GM18505 (cell line): ENCODE measurements around the gene TMIE.
"Not testable (repeated sequence)": the region's sequence is repeated elsewhere in the genome, so short reads cannot be mapped to it uniquely, and the experiment has no call there.

ENCODE experiments used
- ATAC-seq: cut with Tn5 transposase; IDR thresholded peaks from one replicate; pipeline ENCODE4 v1.9.1; 2021; ENCODE audit not compliant: unreplicated experiment
- POLR2A ChIP-seq: IDR thresholded peaks from 4 replicates; pipeline ENCODE4 v1.6.1; 2011; ENCODE audit warnings: borderline replicate concordance; ENCODE audit not compliant: insufficient read depth, insufficient read length; ENCODE audit errors: extremely low read depth

The TMIE gene

DNA sequence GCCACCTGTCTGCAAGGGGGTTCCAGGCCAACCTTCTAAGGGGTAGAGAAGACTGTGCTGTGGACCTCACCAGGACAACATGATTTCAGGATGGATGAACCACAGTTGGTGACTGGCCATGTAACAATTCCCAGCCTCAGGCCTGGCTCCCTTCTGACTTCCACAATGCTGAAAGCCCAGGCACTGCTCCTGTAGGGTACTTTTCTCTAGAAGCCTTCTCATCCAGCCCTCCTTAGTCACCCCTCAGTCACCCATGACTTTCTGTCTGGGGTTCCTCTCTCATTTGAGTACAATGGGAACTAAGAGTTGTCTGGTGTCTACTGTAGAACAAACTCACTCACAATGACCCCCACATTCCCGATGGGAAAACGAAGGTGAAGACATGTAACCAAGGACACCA, 16.3 kb upstream of the TMIE start:
- no peak for TF ChIP-seq POLR2A
- no peak for ATAC-seq

DNA sequence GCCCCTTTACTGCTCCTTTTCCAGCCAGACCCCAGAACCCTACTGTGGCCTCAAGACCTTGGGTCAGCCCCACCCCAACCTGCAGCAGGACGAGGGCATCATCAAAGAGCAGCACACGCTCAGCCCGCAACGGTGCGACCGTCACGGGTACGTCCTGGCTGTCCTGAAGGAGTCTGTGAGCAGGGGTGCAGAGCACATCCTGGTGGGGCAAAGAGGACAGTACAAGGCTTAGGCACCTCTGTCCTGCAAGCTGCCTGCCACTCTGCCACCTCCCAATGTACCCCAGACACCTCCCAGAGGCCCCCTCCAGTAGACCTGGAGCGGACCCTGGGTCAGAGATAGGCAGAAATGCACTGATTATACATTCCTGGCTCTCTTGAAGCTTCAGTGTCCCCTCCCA, 15.7 kb upstream of the TMIE start:
- TF ChIP-seq POLR2A: no peak
- ATAC-seq: no peak

DNA sequence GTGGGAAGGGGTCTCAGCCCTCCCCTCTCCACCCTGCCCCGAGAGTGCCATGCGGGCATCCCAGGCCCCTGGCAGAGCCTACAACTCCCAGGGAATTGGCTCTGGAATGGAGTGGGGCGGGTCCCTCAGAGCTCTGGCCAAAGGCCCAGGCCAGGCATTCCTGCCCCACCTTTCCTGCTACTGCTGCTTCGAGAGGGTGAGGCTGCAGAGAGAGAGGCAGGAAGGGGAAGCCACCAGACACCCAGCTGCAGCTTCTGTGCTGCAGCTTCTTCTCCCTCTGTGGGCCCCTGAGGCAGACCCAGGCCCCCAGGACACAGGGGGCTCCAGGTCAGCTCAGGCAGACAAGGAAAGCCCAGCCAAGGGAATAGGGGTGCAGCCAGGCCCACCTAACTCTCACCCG, 10.4 kb upstream of the TMIE start:
- ATAC-seq: no peak
- TF ChIP-seq POLR2A: no peak

DNA sequence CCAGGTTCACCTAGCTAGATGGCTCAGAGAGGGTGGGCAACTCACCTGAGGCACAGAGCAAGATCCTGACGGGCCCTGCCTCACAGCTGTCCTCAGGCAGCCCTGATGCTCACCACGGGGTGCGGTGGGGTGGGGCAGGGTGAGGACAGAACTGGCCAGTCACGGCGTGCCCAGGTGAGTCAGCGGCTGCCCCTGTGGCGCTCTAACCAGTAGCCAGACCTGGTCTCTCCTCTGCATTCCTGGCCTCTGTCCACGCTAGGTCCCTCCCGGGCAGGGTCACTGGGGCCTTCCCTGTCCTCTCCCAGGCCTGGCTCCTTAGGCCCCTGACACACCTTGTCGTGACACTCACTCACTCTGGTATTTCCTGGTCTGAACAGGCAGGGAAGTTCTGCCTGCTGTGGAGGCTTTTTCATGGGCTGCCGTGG, 8.6 kb upstream of the TMIE start:
- no peak for TF ChIP-seq POLR2A
- ATAC-seq: no peak

DNA sequence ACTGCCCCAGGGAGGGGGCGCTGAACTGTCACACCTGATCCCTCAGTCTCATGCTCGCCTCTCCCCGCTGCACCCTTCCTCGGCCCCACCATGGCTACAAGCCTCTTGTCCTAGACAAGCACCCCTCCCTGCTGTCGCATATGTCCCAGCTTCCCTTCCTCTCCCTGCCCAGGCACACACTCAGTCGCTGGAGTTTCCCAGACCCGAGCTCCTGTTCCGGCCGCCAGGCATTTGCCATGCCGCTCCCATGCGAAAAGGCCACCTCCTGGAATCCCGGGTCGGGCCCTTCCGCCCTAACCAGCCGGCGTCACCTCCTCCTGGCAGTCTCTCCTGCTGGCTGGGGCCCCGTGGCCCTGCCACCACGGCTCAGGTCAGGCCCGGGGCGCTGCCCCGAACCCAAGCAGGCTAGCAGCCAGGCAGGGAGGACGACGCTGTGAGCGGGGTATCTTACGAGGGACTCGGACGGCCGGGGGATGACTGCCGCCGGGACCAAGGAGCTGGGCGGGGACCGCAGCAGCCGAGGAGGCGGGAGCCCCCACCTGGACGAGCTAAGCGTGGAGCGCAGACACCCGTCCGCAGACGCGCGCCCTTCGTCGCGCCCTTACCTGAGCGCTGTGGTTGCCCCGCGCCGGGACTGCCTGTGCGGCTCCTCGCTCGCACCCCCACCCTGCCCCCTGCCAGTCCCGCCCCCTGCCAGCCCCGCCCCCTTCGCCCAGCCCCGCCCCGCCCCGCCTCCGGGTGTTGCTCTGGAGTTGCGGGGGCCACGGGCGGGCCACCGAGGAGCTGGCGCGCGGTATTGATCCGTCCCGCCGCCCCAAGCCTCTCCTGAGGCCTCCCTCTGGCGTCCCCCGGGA, 7.9 kb upstream of the TMIE start, which contains the start of gene ALS2CL:
TSS of gene ALS2CL (minus strand) at position 642 of the 854 bp plus-strand sequence. CDS start 4,239 bp downstream, outside the sequence.
- no peak for ATAC-seq
- no peak for TF ChIP-seq POLR2A

DNA sequence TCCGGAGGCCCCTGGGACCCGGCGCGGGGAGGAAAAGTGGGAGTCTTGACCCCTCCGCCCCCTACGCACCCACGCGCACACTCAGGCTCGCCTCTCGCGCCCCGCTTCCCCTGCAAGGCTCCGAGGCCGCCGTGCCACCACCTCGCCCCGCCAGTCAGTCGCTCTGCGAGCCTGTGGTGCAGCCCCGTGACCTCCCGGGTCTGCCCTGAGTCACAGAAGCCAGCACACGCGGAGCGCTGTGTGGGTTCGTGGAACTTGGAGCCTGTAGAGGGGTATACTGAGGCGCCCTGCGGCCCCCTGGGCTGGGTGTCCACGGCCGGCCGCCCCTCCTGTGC, 7.3 kb upstream of the TMIE start:
- TF ChIP-seq POLR2A: no peak
- ATAC-seq: no peak

DNA sequence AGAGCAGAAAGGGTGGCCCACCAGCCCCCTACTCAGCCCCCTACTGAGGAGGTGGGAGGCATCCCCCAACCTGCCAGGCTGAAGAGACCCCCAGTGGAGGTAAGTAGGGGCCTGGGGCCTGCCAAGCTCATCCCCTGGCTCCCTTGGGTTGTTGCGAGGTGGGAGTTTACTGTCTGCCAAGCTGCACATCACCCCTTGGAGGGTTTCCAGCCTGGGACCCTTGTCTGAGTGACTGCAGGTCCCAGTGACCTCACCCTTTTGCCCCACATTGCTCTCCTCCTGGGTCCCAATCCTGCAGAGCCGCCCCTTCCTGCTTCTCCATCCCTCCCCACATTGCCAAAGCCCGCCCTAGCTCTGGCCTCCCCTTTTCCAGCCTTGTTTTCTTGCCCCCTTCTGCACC, 6.7 kb upstream of the TMIE start:
- TF ChIP-seq POLR2A: no peak
- no peak for ATAC-seq

DNA sequence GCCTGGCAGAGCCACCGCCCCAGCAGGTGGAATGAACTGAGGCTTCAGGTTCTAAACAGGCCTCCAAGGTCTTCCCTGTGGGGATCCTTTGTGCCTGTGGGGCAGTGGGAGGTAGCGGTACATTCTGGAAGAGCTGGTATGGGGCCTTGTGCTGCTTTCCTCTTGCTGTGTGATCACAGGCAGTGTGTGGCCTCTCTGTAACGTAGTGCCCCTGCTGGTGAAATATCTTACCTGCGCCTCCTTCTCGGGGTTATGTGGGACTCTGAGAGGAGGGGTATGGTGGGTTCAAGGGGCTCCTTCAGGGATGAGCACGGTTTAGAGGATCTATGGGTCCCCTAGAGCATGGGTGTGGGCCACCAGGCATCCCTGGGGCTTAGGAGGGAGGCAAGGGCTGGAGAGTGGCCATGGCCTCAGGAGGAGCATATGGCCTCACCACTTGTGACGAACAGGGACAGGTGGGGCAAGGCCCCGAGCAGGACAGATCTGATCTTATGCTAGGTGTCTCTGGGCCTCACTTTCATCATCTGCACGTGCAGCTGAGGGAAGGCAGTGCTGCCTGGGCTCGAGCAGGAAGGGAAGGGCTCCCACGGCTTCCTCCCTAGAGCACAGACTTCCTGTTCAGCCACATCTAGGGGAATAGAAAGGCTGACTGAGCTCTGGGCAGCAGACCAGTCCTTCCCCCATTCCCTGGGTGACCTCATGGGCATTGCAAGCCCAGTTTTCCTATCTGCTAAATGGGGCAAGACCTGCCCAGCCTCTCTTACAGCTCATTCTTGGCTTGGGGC, 5.8 kb upstream of the TMIE start:
- no peak for TF ChIP-seq POLR2A
- ATAC-seq: no peak

DNA sequence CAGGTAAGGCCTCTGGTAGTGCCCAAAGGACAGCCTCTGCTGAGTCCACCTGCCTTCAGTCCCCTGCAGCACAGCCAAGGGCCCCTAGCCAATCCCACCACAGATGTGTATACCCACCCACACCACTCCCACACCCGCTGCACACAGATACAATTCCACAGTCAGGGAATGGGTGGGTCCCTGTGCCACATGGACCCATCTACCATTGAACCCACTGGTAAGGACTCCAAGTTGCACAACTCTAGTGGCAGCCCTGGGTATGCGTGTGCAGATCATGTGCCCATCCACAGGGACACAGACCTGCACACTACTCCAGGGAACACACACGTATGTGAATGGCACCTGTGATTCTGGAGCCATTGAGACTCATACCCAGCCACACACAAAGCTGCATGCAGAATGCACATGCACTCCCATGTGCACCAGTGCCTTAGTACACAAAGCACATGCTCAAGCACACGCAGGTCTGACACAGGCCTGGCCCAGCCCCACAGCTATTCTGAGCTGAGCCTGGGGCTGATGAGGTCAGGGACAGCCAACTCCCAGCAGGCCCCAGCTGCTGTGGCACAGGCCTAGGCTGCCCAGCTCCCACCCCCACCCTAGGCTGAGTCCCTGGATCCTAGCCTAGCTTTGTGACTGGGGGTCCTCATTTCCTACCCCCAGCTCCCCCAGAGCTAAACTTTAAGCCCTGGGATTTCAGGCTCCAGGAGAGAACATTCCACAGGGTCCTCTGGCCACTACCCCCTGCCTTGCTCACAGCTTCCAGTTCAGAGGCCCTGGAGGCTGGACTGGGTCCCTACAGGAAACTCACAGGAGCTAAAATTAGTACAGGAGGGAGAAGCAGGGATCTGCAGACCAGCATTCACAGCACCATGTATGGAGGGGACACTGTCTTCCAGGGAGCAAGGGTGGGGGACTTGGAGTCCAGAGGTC, 5.0 kb upstream of the TMIE start:
- TF ChIP-seq POLR2A: no peak
- ATAC-seq: no peak

DNA sequence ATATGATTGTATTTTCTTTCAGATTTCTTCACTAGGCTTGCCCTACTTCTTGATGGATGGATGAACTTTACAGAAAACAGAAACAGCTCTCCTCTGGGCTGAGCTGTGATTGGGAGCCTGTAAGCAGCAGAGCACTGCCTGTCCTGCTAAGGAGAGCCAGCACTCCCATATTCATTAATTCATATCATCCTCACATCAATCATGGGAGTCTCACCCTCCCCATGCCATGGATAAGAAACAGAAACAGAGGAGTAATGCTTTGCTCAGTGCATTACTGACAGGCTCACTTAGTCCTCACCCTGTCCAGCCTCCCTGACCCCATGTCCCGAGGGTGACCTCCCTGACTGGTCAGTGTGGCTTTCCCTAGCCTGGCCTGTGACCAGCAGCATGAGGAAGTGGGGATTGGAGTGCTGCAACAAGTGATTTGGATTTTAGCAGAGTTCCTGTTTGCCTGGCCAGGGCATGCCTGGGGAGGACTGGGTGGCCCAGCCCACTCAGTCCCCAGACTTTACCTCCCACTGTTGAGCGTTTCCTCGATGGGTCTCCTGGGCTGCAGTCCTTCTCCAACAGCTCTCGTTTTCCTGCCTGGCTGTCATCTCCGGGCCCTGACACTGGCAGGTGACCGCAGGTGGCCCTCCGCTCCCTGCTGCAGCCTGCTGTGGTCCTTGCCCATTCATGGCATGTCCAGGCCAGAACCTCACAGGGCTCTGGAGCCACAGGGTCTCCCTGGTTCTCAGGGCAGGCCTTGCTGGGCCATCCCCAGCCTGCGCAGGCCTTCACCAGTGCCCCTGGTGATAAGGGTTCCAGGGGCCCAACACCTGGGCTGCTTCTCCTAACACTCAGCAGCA, 1.3 kb upstream of the TMIE start:
- no peak for ATAC-seq
- TF ChIP-seq POLR2A: no peak

DNA sequence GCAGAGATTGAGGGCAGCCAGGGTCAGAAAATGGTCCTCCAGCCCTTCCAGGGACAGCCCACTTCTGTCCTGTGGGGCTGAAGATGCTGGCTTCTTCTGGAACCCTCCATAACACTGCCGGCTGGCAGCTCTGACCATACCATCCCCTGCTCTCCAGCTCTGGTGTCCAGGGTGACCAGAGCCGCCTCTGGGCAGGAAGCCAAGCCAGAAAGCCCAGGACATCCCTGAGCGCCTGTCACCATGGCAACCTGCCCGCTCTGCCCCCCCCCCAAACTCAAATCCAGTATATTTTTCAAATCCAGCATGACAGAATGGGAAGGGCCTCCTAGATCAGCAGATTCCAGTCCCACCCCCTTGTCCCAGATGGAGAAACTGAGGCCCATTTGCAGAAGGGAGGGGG, 420 bp upstream of the TMIE start:
- ATAC-seq: no peak
- no peak for TF ChIP-seq POLR2A

DNA sequence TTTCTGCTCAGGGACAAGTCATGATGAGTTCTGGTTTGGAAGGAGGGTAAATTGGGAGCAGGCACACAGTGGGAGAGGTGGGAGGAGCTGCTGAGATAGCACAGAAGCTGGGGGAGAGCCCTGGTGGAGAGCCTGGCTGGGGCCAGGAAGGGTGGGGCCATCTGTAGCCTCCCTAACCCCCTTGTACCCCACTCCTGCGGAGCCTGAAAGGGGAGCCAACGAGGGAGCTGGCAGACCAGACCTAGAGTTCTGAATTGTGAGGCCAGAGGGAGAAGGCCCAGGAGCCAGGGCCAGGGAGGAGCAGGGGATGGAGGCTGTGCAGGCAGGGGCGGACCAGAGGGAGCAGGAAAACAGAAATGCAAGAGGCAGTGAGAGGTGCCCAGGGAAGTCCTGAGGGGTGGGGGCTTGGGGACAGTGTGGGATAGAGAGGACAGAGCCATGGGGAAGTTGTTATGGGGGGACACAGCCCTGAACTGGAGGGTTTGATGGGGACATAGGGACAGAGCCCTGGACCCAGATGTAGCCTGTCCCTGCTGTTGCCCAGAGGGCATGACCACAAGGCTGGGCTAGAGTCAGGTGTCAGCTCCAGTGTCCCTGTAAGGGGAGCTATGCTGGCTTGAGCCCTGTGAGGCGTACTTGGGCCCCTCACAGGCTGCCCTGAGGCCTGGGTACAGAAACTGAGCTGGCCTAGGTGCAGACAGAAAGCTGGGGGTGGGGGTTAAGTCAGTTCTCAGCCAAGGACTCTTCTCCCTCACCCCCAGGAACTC, 1.2 kb downstream of the TMIE start:
- ATAC-seq: no peak
- no peak for TF ChIP-seq POLR2A

DNA sequence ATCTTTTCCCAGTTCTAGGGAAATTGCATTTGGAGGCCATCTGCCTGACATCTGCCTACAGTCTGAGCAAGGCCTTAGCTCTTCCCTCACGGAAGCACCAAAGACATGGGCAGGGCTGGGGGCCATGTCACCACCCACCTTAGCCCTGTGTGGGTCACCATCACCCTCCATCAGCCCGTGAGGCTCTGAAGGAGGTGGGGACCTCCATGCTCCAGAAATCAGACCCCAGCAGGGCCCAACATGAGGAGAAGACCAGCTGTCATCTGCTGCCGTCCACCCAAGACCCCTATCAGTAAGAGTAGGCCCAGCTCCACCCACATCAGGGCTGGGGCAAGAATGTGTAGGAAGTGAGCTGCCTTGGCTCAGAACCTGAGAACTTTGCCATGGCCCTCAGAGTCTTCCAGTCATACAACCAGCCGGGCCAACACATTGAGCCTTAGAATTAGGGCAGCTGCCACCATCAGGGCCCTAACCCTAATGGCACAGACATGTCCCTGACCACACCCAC, 1.9 kb downstream of the TMIE start:
- no peak for ATAC-seq
- no peak for TF ChIP-seq POLR2A

DNA sequence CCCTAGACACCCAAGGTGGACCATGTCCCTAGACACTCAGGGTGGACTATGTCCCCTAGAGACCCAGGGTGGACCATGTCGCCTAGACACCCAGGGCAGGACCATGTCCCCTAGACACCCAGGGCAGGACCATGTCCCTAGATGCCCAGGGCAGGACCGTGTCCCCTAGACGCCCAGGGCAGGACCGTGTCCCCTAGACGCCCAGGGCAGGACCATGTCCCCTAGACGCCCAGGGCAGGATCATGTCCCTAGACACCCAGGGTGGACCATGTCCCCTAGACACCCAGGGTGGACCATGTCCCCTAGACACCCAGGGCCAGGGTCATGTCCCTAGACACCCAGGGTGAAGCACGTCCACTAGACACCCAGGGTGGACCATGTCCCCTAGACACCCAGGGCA, 3.2 kb downstream of the TMIE start:
- not testable (repeated sequence) for ATAC-seq
